Ishikawa (cell line): ENCODE results near the gene AGFG2.

Experiments
- CREB1 ChIP-seq: IDR thresholded peaks from 2 replicates; pipeline ENCODE4 v1.6.1; 2012; ENCODE audit warnings: low read depth
- EGR1 ChIP-seq: IDR thresholded peaks from 2 replicates; pipeline ENCODE4 v1.6.1; 2012
- EP300 ChIP-seq: IDR thresholded peaks from 2 replicates; pipeline ENCODE4 v1.6.1; 2012; ENCODE audit warnings: borderline replicate concordance
- MAX ChIP-seq: IDR thresholded peaks from 2 replicates; pipeline ENCODE4 v1.6.1; 2012
- NFIC ChIP-seq: IDR thresholded peaks from 2 replicates; pipeline ENCODE4 v1.6.1; 2012
- RAD21 ChIP-seq: IDR thresholded peaks from 2 replicates; pipeline ENCODE4 v1.6.1; 2012; ENCODE audit warnings: low read depth
- REST ChIP-seq: IDR thresholded peaks from 2 replicates; pipeline ENCODE4 v1.6.1; 2012; ENCODE audit warnings: low read depth, mild to moderate bottlenecking
- TAF1 ChIP-seq: IDR thresholded peaks from 2 replicates; pipeline ENCODE4 v1.6.1; 2012; ENCODE audit warnings: low read depth, mild to moderate bottlenecking
- TCF12 ChIP-seq: IDR thresholded peaks from 2 replicates; pipeline ENCODE4 v1.6.1; 2012; ENCODE audit warnings: low read depth
- USF1 ChIP-seq: IDR thresholded peaks from 2 replicates; pipeline ENCODE4 v1.6.1; 2012
- YY1 ChIP-seq: IDR thresholded peaks from 2 replicates; pipeline ENCODE4 v1.6.1; 2012; ENCODE audit warnings: low read depth
- ZBTB7A ChIP-seq: IDR thresholded peaks from 2 replicates; pipeline ENCODE4 v1.6.1; 2012; ENCODE audit warnings: low read depth

- no peak for TF ChIP-seq NFIC
- no peak for TF ChIP-seq USF1
- TF ChIP-seq REST, result no peak
- TF ChIP-seq CREB1, result no peak
- no peak for TF ChIP-seq YY1
- no peak for TF ChIP-seq MAX
- TF ChIP-seq EP300, result no peak
- no peak for TF ChIP-seq EGR1
- TF ChIP-seq ZBTB7A, result no peak
- no peak for TF ChIP-seq RAD21
- TF ChIP-seq TCF12, result no peak
- no peak for TF ChIP-seq TAF1
Observed at GRCh38 chr7:100575746-100576383, 36.9 kb downstream of the AGFG2 start.
